Activated T-cell treated with anti-CD3 and anti-CD28 coated beads, Interleukin-2, amount 50 U/mL, for 24 hours (primary cell): ENCODE measurements around the gene MRPS9.

Source experiments
- DNase-seq: peaks from one replicate; pipeline ENCODE4 v3.0.0-alpha.2; 2020
- H3K27ac Mint-ChIP-seq: 2 replicates; pipeline ENCODE4 v1.8.0; 2020; ENCODE audit warnings: mild to moderate bottlenecking, mixed read lengths
- H3K27me3 Mint-ChIP-seq: 2 replicates; pipeline ENCODE4 v1.8.0; 2020; ENCODE audit warnings: mixed read lengths
- H3K36me3 Mint-ChIP-seq: 2 replicates; pipeline ENCODE4 v1.8.0; 2020; ENCODE audit warnings: low read depth, mixed read lengths
- H3K4me1 Mint-ChIP-seq: 2 replicates; pipeline ENCODE4 v1.8.0; 2020; ENCODE audit warnings: low read depth, mixed read lengths
- H3K4me3 Mint-ChIP-seq: 2 replicates; pipeline ENCODE4 v1.8.0; 2020; ENCODE audit warnings: mild to moderate bottlenecking, moderate library complexity, mixed read lengths
- H3K9me3 Mint-ChIP-seq: 2 replicates; pipeline ENCODE4 v1.8.0; 2020; ENCODE audit warnings: mixed read lengths

Gene MRPS9

GRCh38 chr2:105121434-105121833 is 83.6 kb downstream of the MRPS9 start:
- no peak overlapping the region for H3K27ac Mint-ChIP-seq
- H3K4me3 Mint-ChIP-seq = no peak overlapping the region
- peaks cover 6% of the 10 kb centered on the region for H3K4me1 Mint-ChIP-seq
- peaks cover 4% of the 10 kb centered on the region for H3K27me3 Mint-ChIP-seq
- DNase-seq = no peak
- peaks cover 7% of the 10 kb centered on the region for H3K36me3 Mint-ChIP-seq
- no peaks in the 10 kb centered on the region for H3K9me3 Mint-ChIP-seq

GRCh38 chr2:105125428-105125827 is 87.6 kb downstream of the MRPS9 start:
- Mint-ChIP-seq H3K27ac (no peak overlapping the region), H3K4me3 (no peak overlapping the region), H3K36me3 (no peaks in the 10 kb centered on the region), H3K4me1 (peaks cover 12% of the 10 kb centered on the region), H3K9me3 (no peaks in the 10 kb centered on the region), H3K27me3 (peaks cover 5% of the 10 kb centered on the region)
- no peak for DNase-seq

- H3K36me3 Mint-ChIP-seq = no peaks in the 10 kb centered on the region
- H3K27me3 Mint-ChIP-seq = peaks cover 7% of the 10 kb centered on the region
- H3K4me3 Mint-ChIP-seq = no peak overlapping the region
- peaks cover 12% of the 10 kb centered on the region for H3K4me1 Mint-ChIP-seq
- no peak overlapping the region for H3K27ac Mint-ChIP-seq
- DNase-seq = no peak
- no peaks in the 10 kb centered on the region for H3K9me3 Mint-ChIP-seq
These were observed 88.1 kb downstream of the MRPS9 start for GRCh38 chr2:105125920-105126319.

DNA sequence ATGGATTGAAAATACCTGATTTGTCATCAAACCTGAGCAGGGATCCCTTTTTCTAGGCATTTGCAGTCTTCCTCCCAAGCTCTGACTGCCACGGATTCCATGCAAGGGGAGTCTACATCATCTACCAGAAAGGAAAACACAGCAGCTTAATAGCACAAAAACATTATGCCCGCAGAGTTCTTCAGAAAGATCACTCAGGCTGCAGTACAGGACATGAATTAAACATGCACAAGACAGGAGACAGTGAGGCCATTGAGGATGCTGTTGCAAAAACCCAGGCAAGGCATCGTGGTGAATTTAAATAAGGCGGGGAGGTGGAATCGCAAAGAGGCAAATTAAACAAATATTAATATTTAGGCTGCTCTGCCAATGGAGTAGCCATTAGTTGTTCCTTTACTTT is 88.5 kb downstream of the MRPS9 start:
- Mint-ChIP-seq H3K4me3 (no peak overlapping the region), H3K27me3 (peaks cover 7% of the 10 kb centered on the region), H3K36me3 (no peaks in the 10 kb centered on the region), H3K9me3 (no peaks in the 10 kb centered on the region), H3K4me1 (peaks cover 12% of the 10 kb centered on the region), H3K27ac (no peak overlapping the region)
- DNase-seq = no peak

GRCh38 chr2:105127289-105127915 is 89.5 kb downstream of the MRPS9 start:
- Mint-ChIP-seq H3K27me3 (peaks cover 10% of the 10 kb centered on the region), H3K4me3 (no peak overlapping the region), H3K36me3 (no peaks in the 10 kb centered on the region), H3K9me3 (no peaks in the 10 kb centered on the region), H3K27ac (no peak overlapping the region), H3K4me1 (peaks cover 12% of the 10 kb centered on the region)
- DNase-seq = no peak

DNA sequence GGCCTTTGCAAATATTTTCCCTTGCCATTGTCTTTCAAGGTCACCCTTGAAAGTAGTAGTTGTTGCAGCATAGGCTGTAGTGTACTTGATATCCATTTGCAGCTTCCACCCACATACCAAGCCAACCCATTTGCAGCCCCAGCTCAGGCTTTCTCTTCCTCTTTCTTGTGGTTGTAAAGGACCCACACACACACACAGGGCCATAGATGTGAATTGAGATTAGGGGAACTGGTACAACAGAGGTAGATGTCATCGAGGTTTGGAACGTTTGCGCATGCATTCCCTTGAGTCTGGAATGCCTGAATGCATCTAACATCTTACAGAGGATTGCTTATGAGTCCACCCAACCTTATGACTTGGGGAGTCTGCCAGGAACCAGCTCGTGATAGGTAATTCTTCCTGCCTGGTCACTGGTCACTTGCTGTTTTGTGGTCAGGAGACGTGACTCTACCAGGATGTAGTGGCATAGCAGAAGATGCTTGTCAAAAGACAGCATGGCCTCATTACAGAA is 91.9 kb downstream of the MRPS9 start:
- no peak overlapping the region for H3K27ac Mint-ChIP-seq
- H3K9me3 Mint-ChIP-seq = no peaks in the 10 kb centered on the region
- H3K4me3 Mint-ChIP-seq = no peak overlapping the region
- peaks cover 6% of the 10 kb centered on the region for H3K4me1 Mint-ChIP-seq
- peaks cover 8% of the 10 kb centered on the region for H3K27me3 Mint-ChIP-seq
- H3K36me3 Mint-ChIP-seq = no peaks in the 10 kb centered on the region
- no peak for DNase-seq

DNA sequence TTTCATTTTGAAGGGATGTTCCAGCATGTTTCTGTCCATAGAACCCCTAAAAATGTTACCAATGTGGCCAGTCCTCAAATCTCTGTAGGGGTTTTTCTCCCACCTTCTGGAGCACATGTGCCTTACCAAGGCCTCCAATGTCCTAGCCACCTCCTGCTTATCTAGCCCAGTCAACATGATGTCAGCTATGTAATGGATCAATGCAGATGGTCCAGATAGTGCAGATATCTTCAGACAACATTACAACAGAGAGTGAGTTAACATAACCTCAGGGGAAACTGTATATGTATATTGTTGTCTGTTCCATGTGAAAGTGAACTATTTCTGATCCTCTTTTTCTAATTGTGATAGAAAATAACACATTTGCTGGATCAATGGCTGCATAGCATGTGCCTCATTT is 92.7 kb downstream of the MRPS9 start:
- DNase-seq = no peak
- no peak overlapping the region for H3K4me3 Mint-ChIP-seq
- no peak overlapping the region for H3K27ac Mint-ChIP-seq
- peaks cover 6% of the 10 kb centered on the region for H3K4me1 Mint-ChIP-seq
- H3K27me3 Mint-ChIP-seq = peaks cover 8% of the 10 kb centered on the region
- no peaks in the 10 kb centered on the region for H3K9me3 Mint-ChIP-seq
- H3K36me3 Mint-ChIP-seq = no peaks in the 10 kb centered on the region

DNA sequence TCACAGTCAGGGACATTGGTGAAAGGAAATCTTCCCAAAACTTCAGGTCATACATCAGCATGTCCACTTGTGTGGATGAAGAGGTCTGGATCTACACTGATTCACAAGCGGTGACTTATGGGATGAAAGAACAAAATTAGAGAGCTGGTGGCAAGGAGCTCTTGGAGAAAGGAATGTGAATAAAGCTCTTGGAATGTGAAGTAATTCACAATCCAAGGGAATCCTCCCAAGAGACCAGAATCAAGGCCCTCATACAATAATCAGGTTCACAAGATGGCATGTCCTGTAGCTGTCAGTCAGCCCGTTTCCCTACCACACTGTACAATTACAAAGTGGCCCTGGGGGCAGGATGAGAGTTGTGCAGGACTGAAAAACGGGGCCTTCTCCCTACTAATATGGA is 96.2 kb downstream of the MRPS9 start:
- Mint-ChIP-seq H3K9me3 (no peaks in the 10 kb centered on the region), H3K36me3 (no peaks in the 10 kb centered on the region), H3K27me3 (peaks cover 8% of the 10 kb centered on the region), H3K4me1 (no peaks in the 10 kb centered on the region), H3K4me3 (no peak overlapping the region), H3K27ac (no peak overlapping the region)
- DNase-seq = no peak

GRCh38 chr2:105135436-105135835 is 97.6 kb downstream of the MRPS9 start:
- H3K27ac Mint-ChIP-seq = no peak overlapping the region
- DNase-seq = no peak
- no peak overlapping the region for H3K4me3 Mint-ChIP-seq
- H3K36me3 Mint-ChIP-seq = no peaks in the 10 kb centered on the region
- peaks cover 14% of the 10 kb centered on the region for H3K27me3 Mint-ChIP-seq
- no peaks in the 10 kb centered on the region for H3K9me3 Mint-ChIP-seq
- H3K4me1 Mint-ChIP-seq = no peaks in the 10 kb centered on the region

GRCh38 chr2:105136394-105136793 is 98.5 kb downstream of the MRPS9 start:
- no peak for DNase-seq
- Mint-ChIP-seq H3K9me3 (no peaks in the 10 kb centered on the region), H3K4me3 (no peak overlapping the region), H3K4me1 (no peaks in the 10 kb centered on the region), H3K27ac (no peak overlapping the region), H3K27me3 (peaks cover 16% of the 10 kb centered on the region), H3K36me3 (no peaks in the 10 kb centered on the region)

DNA sequence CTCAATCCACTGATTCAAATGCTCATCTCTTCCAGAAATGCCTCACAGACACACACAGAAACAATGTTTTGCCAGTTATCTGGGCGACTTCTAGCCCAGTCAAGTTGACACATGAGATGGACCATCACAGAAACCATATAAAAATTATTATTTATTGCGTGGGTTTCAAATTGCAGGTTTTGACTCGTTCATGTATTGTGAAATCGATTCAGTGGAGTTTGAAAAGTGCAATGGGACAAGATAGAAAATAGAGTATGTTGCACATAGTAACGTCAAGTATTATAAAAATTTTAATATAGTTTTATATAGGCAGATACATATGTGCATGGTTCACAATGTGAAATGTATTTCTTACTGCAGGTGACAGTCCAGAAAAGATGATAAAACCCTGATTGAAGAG is 100.8 kb downstream of the MRPS9 start:
- Mint-ChIP-seq H3K36me3 (no peaks in the 10 kb centered on the region), H3K27me3 (peaks cover 30% of the 10 kb centered on the region), H3K4me3 (no peak overlapping the region), H3K9me3 (no peaks in the 10 kb centered on the region), H3K27ac (no peak overlapping the region), H3K4me1 (peaks cover 2% of the 10 kb centered on the region)
- DNase-seq = no peak

DNA sequence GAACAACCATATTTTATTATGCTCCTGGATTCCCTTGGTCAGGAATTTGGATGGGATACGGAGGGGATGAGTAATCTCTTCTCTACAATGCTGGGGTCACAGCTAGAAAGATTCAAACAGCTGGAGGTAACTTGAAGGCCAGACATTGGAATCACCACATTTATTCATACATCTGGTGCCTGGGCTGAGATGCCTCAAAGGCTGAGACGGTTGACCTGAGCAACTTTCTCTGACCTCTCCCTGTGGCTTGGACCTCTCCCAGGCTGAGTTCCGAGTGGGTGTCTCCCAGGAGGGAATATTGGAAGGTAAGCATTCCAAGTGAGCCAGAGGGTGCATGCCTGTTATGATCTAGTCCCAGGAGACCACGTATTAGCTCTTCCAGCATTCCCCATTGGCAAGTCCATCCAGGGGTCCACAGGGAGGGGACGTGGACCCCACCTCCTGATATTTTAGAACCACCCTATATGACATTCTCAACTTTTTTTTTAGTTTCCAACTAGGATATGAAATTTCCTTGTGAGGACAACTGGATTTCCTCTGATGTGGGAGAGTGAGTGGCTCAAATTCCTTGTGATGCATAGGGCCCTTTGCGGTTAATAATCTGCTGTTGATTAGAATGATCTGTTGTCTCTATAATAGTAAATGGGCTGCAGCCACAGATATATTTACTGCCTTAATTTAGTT is 101.8 kb downstream of the MRPS9 start:
- peaks cover 6% of the 10 kb centered on the region for H3K4me1 Mint-ChIP-seq
- no peak overlapping the region for H3K27ac Mint-ChIP-seq
- H3K9me3 Mint-ChIP-seq = no peaks in the 10 kb centered on the region
- no peak overlapping the region for H3K4me3 Mint-ChIP-seq
- H3K36me3 Mint-ChIP-seq = no peaks in the 10 kb centered on the region
- H3K27me3 Mint-ChIP-seq = peaks cover 35% of the 10 kb centered on the region
- DNase-seq = no peak

DNA sequence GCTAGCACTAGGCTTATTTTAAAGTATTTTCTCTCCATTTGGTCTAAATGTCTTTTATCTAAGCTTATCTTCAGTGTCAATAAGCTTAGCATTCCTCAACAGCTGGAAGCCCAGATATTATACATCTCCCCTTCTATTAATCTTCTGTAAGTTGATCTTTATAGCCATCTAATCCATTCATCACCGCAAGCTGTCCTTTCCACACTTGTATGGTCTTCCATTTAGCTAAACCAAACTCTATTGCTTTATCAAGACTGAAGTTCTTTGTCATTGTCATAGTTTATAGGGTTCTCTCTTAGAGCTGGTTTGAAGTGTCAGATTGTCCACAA is 102.3 kb downstream of the MRPS9 start:
- H3K9me3 Mint-ChIP-seq = no peaks in the 10 kb centered on the region
- no peak for DNase-seq
- peaks cover 40% of the 10 kb centered on the region for H3K27me3 Mint-ChIP-seq
- no peaks in the 10 kb centered on the region for H3K36me3 Mint-ChIP-seq
- H3K4me3 Mint-ChIP-seq = no peak overlapping the region
- H3K27ac Mint-ChIP-seq = no peak overlapping the region
- H3K4me1 Mint-ChIP-seq = peaks cover 8% of the 10 kb centered on the region

GRCh38 chr2:105141099-105141614 is 103.3 kb downstream of the MRPS9 start:
- Mint-ChIP-seq H3K4me3 (no peak overlapping the region), H3K4me1 (peaks cover 8% of the 10 kb centered on the region), H3K9me3 (no peaks in the 10 kb centered on the region), H3K27me3 (peaks cover 49% of the 10 kb centered on the region), H3K36me3 (no peaks in the 10 kb centered on the region), H3K27ac (no peak overlapping the region)
- DNase-seq = no peak

DNA sequence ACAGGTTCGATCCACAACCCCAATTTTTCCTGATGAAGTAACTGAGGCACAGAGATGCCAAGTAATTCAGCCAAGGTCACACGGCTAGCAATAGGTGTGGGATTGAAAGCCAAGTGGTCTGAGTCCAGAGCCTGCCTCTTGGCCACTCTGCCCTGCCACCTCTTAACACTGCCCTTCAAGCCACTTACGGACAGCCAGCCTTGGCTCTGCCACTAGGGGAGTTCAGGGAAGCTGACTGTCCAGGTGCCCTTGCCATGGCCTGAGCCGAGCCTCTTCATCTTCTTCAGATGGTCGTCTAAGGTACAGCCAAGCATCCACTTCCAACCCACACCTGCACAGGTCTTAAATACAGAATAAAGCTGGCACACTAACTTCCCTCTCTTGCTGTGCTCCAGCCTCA is 104.4 kb downstream of the MRPS9 start:
- Mint-ChIP-seq H3K27me3 (peaks cover 57% of the 10 kb centered on the region), H3K4me3 (no peak overlapping the region), H3K27ac (no peak overlapping the region)

More for the DNA sequence above, 104.4 kb downstream of the MRPS9 start:
- peaks cover 8% of the 10 kb centered on the region for H3K4me1 Mint-ChIP-seq
- DNase-seq = no peak
- no peaks in the 10 kb centered on the region for H3K9me3 Mint-ChIP-seq
- H3K36me3 Mint-ChIP-seq = no peaks in the 10 kb centered on the region
